Measurements from ENCODE around the gene ALX4.

GRCh38 chr11:44213148-44213547 lies 96.8 kb downstream of the ALX4 start:
- no peak for TF ChIP-seq CTCF (conservative IDR thresholded peaks at IDR 0.05; ENCODE audit: low read length)
- no peak for TF ChIP-seq EZH2phosphoT487 (IDR thresholded peaks at IDR 0.05; ENCODE audit: borderline replicate concordance)

Measured in Loucy (cell line).